HCT116 (cell line): ENCODE data around the gene DLG2. TPM values are rescaled to one million over a fixed set of nuclear protein-coding genes. Genes with fewer than 3 reads are reported as not detected.

ENCODE experiments used
- ATAC-seq: fragments of 200-7000 bp; cut with Tn5 transposase; 2 replicates; pipeline ENCODE4 v1.9.1; 2020; ENCODE audit warnings: mild to moderate bottlenecking, moderate library complexity
- BruUV-seq: library from RNA; stranded (reverse); fragments of 400-500 nt; replicated peaks from 2 replicates; lab custom pipeline; 2021; lab: Mats Ljungman, UMichigan
- CTCF ChIA-PET: fragments of 300-600 bp; sonication (Branson Sonifier 250); formaldehyde crosslinking; loops from one replicate; lab custom pipeline; 2021; ENCODE audit warnings: antibody characterized with exemption; lab: Charles Lee
- POLR2A ChIA-PET: fragments of 300-600, 350-600 bp; sonication (Branson Sonifier 250); formaldehyde crosslinking; loops from one replicate; lab custom pipeline; 2021; ENCODE audit warnings: antibody characterized with exemption; lab: Charles Lee
- RAD21 ChIA-PET, 2 experiments: fragments of 300-600 bp; sonication (Branson Sonifier 250); formaldehyde crosslinking; loops; one replicate each; lab custom pipeline; 2023; ENCODE audit warnings: low total read pairs in 2 of 2; ENCODE audit not compliant: uncharacterized antibody in 2 of 2, unreplicated experiment in 2 of 2, low non-redundant PET in 1 of 2; lab: Charles Lee
- DNase-seq: peaks from one replicate; pipeline ENCODE4 v3.0.0-alpha.2; 2010; ENCODE audit warnings: low read depth, low spot score
- H2AFZ ChIP-seq: fragments of 200-600 bp; shearing (Covaris generic), sonication (generic); 2 replicates; pipeline ENCODE4 v1.6.1; 2017; ENCODE audit warnings: low read depth, mixed run types, mixed read lengths, antibody characterized with exemption, low read length; ENCODE audit not compliant: poor library complexity, severe bottlenecking
- H3K27ac ChIP-seq: 2 replicates; pipeline ENCODE4 v1.5.1; 2012; ENCODE audit warnings: low read depth, low read length
- H3K27me3 ChIP-seq: fragments of 200-600 bp; sonication (generic); 2 replicates; pipeline ENCODE4 v1.6.1; 2016; ENCODE audit warnings: mixed run types, low read length, mixed read lengths; ENCODE audit not compliant: insufficient read depth
- H3K36me3 ChIP-seq, 2 experiments: fragments of 200-500 bp in 1 of 2; fragments of 200-600 bp in 1 of 2; sonication (Bioruptor generic) in 1 of 2; sonication (generic) in 1 of 2; 2 replicates each; pipeline versions ENCODE4 v1.5.1 to v1.6.1; 2014 to 2016; ENCODE audit warnings: low read length in 2 of 2, inconsistent platforms in 1 of 2, mixed read lengths in 1 of 2, mixed run types in 1 of 2; ENCODE audit not compliant: insufficient read depth in 2 of 2, control insufficient read depth in 1 of 2
- H3K4me1 ChIP-seq, 2 experiments: fragments of 200-600 bp in 1 of 2; sonication (generic) in 1 of 2; 2 replicates each; pipeline versions ENCODE4 v1.5.1 to v1.6.1; 2012 to 2017; ENCODE audit warnings: low read length in 2 of 2, inconsistent platforms in 1 of 2, mild to moderate bottlenecking in 1 of 2, mixed read lengths in 1 of 2, mixed run types in 1 of 2, moderate library complexity in 1 of 2; ENCODE audit not compliant: insufficient read depth in 2 of 2, control insufficient read depth in 1 of 2
- H3K4me2 ChIP-seq: fragments of 200-600 bp; sonication (generic); 2 replicates; pipeline ENCODE4 v1.6.1; 2017; ENCODE audit warnings: mixed run types, low read length, mixed read lengths
- H3K4me3 ChIP-seq, 2 experiments: fragments of 200-600 bp in 1 of 2; sonication (generic) in 1 of 2; replicated peaks in 1 of 2; 2 replicates each; pipeline ENCODE4 v1.5.1; 2011 to 2016; ENCODE audit warnings: low read length in 2 of 2, control low read depth in 1 of 2, low read depth in 1 of 2, mild to moderate bottlenecking in 1 of 2, mixed read lengths in 1 of 2, mixed run types in 1 of 2
- H3K79me2 ChIP-seq: fragments of 200-600 bp; sonication (generic); 2 replicates; pipeline ENCODE4 v1.6.1; 2017; ENCODE audit warnings: mild to moderate bottlenecking, mixed run types, low read length, moderate library complexity, mixed read lengths; ENCODE audit not compliant: insufficient read depth
- H3K9ac ChIP-seq: fragments of 200-600 bp; sonication (generic); 2 replicates; pipeline ENCODE4 v1.6.1; 2016; ENCODE audit warnings: low read length, mixed read lengths
- H3K9me2 ChIP-seq: fragments of 200-600 bp; sonication (generic), shearing (Covaris generic); 2 replicates; pipeline ENCODE4 v1.6.1; 2017; ENCODE audit warnings: mixed run types, mild to moderate bottlenecking, moderate library complexity; ENCODE audit not compliant: insufficient read depth
- H3K9me3 ChIP-seq, 2 experiments: fragments of 200-500 bp in 1 of 2; fragments of 200-600 bp in 1 of 2; sonication (Bioruptor generic) in 1 of 2; sonication (generic) in 1 of 2; 2 replicates each; pipeline ENCODE4 v1.6.1; 2014 to 2017; ENCODE audit warnings: low read length in 2 of 2, mixed read lengths in 2 of 2, inconsistent platforms in 1 of 2, low read depth in 1 of 2, mild to moderate bottlenecking in 1 of 2, mixed run types in 1 of 2, moderate library complexity in 1 of 2; ENCODE audit not compliant: control insufficient read depth in 1 of 2, insufficient read depth in 1 of 2
- H4K20me1 ChIP-seq: fragments of 200-600 bp; sonication (generic), shearing (Covaris generic); 2 replicates; pipeline ENCODE4 v1.6.1; 2017; ENCODE audit warnings: mixed run types, mild to moderate bottlenecking, moderate library complexity; ENCODE audit not compliant: insufficient read depth
- CBX3 ChIP-seq: IDR thresholded peaks from 2 replicates; pipeline ENCODE4 v1.6.1; 2012; ENCODE audit warnings: low read depth
- CEBPB ChIP-seq: IDR thresholded peaks from 2 replicates; pipeline ENCODE4 v1.6.1; 2012; ENCODE audit warnings: low read depth
- EGR1 ChIP-seq: IDR thresholded peaks from 2 replicates; pipeline ENCODE4 v1.6.1; 2012; ENCODE audit warnings: low read depth
- ELF1 ChIP-seq: IDR thresholded peaks from 2 replicates; pipeline ENCODE4 v1.6.1; 2012; ENCODE audit warnings: low read depth, borderline replicate concordance
- EZH2 ChIP-seq: fragments of 200-600 bp; sonication (generic); IDR thresholded peaks from 2 replicates; pipeline ENCODE4 v1.6.1; 2017; ENCODE audit warnings: antibody characterized with exemption, mixed run types
- FOSL1 ChIP-seq: IDR thresholded peaks from 2 replicates; pipeline ENCODE4 v1.6.1; 2012; ENCODE audit warnings: low read depth
- JUND ChIP-seq: IDR thresholded peaks from 2 replicates; pipeline ENCODE4 v1.6.1; 2012
- POLR2AphosphoS5 ChIP-seq: IDR thresholded peaks from 2 replicates; pipeline ENCODE4 v1.6.1; 2011; ENCODE audit warnings: mild to moderate bottlenecking, low read depth, low read length, moderate library complexity
- SIN3A ChIP-seq: IDR thresholded peaks from 2 replicates; pipeline ENCODE4 v1.6.1; 2012; ENCODE audit warnings: low read depth
- SP1 ChIP-seq: IDR thresholded peaks from 2 replicates; pipeline ENCODE4 v1.6.1; 2012; ENCODE audit warnings: low read depth
- SRF ChIP-seq: IDR thresholded peaks from 2 replicates; pipeline ENCODE4 v1.6.1; 2012; ENCODE audit warnings: low read depth
- YY1 ChIP-seq: IDR thresholded peaks from 2 replicates; pipeline ENCODE4 v1.6.1; 2011; ENCODE audit warnings: low read length, low read depth, moderate library complexity, mild to moderate bottlenecking; ENCODE audit not compliant: insufficient replicate concordance; ENCODE audit errors: extremely low read depth
- ZFX ChIP-seq: fragments of 450-650 bp; IDR thresholded peaks from 2 replicates; pipeline ENCODE4 v1.6.1; 2017
- intact Hi-C: fragments of 100-400 bp; cut with micrococcal nuclease; formaldehyde crosslinking; loops from 2 replicates; pipeline ENCODE4 v1.10.0; 2022
- total RNA-seq: library from RNA; stranded (reverse); gene quantifications from one replicate; pipeline ENCODE4 v1.2.1, GENCODE V29; 2021; ENCODE audit not compliant: unreplicated experiment
- TF ChIP-seq, protein P1 (sequence below): IDR thresholded peaks from 2 replicates; pipeline ENCODE4 v1.6.1; 2012; ENCODE audit warnings: low read depth
- TF ChIP-seq, protein P2 (sequence below), 3 experiments: fragments of 200-600 bp in 1 of 3; sonication (generic) in 1 of 3; IDR thresholded peaks in 2 of 3; conservative IDR thresholded peaks in 1 of 3; 2 replicates each; pipeline ENCODE4 v1.5.1; 2012 to 2017; ENCODE audit warnings: low read depth in 2 of 3, low read length in 2 of 3, antibody characterized with exemption in 1 of 3, borderline replicate concordance in 1 of 3, control low read depth in 1 of 3, mild to moderate bottlenecking in 1 of 3, mixed read lengths in 1 of 3, mixed run types in 1 of 3, moderate library complexity in 1 of 3; ENCODE audit not compliant: insufficient read depth in 1 of 3
- TF ChIP-seq, protein P3 (sequence below): IDR thresholded peaks from 2 replicates; pipeline ENCODE4 v1.6.1; 2012

The DLG2 gene
- total RNA-seq, 1 experiment from 2014 or later, result 2.4 TPM

DNA sequence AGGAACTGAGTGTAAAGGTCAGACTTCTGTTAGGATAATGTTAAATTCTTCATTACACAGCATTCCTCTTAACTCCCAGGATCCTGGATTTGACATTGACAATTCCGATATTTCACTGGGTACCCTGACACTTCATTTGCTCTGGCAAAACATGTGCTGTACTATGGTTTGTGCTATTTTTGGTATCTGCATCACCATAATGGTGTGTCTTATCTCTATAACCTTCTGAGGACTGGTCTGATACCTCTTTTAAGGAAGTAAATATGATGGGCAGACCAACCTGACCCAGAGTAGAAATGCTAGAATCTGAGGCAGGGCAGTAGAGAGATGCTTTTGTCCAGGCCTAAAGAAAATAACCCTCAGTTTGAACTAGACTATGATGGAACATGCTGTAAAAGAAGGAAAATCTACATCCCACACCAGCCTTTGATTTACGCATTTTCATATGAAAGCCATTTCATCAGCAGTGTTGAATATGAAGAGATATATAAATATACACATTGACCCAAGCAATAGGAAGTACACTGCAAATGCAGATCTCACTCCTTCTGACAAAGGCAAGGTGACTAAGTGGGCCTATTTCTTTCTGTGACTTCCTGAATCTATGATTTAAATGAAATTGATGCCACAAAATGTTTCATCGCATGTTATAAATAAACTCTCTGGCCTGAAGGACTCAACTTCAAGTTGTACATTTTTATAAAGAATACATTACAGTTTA lies 966.7 kb downstream of the DLG2 start:
- Histone ChIP-seq H2AFZ (no peak overlapping the region), H3K9ac (no peak overlapping the region), H3K27me3 (no peaks in the 10 kb centered on the region), H4K20me1 (no peaks in the 10 kb centered on the region), H3K4me2 (no peak overlapping the region), H3K36me3 (no peaks in the 10 kb centered on the region), H3K9me3 (no peaks in the 10 kb centered on the region), H3K9me2 (no peaks in the 10 kb centered on the region), H3K4me1 (no peaks in the 10 kb centered on the region), H3K79me2 (no peaks in the 10 kb centered on the region), H3K4me3 (no peak overlapping the region), H3K27ac (no peak overlapping the region)
- DNase-seq, result no peak
- POLR2A ChIA-PET, result no interaction called here
- intact Hi-C loops, result no loop called here
- RAD21 ChIA-PET, result no interaction called here
- TF ChIP-seq SRF (no peak), YY1 (no peak), SIN3A (no peak), FOSL1 (no peak), EZH2 (no peak), POLR2AphosphoS5 (no peak), CEBPB (no peak), EGR1 (no peak), SP1 (no peak), ZFX (no peak), JUND (no peak), CBX3 (no peak), ELF1 (no peak)
- TF ChIP-seq, protein P1, sequence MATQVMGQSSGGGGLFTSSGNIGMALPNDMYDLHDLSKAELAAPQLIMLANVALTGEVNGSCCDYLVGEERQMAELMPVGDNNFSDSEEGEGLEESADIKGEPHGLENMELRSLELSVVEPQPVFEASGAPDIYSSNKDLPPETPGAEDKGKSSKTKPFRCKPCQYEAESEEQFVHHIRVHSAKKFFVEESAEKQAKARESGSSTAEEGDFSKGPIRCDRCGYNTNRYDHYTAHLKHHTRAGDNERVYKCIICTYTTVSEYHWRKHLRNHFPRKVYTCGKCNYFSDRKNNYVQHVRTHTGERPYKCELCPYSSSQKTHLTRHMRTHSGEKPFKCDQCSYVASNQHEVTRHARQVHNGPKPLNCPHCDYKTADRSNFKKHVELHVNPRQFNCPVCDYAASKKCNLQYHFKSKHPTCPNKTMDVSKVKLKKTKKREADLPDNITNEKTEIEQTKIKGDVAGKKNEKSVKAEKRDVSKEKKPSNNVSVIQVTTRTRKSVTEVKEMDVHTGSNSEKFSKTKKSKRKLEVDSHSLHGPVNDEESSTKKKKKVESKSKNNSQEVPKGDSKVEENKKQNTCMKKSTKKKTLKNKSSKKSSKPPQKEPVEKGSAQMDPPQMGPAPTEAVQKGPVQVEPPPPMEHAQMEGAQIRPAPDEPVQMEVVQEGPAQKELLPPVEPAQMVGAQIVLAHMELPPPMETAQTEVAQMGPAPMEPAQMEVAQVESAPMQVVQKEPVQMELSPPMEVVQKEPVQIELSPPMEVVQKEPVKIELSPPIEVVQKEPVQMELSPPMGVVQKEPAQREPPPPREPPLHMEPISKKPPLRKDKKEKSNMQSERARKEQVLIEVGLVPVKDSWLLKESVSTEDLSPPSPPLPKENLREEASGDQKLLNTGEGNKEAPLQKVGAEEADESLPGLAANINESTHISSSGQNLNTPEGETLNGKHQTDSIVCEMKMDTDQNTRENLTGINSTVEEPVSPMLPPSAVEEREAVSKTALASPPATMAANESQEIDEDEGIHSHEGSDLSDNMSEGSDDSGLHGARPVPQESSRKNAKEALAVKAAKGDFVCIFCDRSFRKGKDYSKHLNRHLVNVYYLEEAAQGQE, result no peak
- TF ChIP-seq, protein P2, sequence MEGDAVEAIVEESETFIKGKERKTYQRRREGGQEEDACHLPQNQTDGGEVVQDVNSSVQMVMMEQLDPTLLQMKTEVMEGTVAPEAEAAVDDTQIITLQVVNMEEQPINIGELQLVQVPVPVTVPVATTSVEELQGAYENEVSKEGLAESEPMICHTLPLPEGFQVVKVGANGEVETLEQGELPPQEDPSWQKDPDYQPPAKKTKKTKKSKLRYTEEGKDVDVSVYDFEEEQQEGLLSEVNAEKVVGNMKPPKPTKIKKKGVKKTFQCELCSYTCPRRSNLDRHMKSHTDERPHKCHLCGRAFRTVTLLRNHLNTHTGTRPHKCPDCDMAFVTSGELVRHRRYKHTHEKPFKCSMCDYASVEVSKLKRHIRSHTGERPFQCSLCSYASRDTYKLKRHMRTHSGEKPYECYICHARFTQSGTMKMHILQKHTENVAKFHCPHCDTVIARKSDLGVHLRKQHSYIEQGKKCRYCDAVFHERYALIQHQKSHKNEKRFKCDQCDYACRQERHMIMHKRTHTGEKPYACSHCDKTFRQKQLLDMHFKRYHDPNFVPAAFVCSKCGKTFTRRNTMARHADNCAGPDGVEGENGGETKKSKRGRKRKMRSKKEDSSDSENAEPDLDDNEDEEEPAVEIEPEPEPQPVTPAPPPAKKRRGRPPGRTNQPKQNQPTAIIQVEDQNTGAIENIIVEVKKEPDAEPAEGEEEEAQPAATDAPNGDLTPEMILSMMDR (IDR thresholded peaks at IDR 0.05 in 2 of 3, conservative IDR thresholded peaks at IDR 0.05 in 1 of 3; ENCODE audit: borderline replicate concordance in 1 of 3, insufficient read depth in 1 of 3, low read depth in 2 of 3, low read length in 2 of 3), result no peak
- TF ChIP-seq, protein P3, sequence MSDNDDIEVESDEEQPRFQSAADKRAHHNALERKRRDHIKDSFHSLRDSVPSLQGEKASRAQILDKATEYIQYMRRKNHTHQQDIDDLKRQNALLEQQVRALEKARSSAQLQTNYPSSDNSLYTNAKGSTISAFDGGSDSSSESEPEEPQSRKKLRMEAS, result no peak
- ATAC-seq, result no peak
- BruUV-seq, result no TSS peak
- CTCF ChIA-PET, result no interaction called here
